Prostate gland (tissue), 2 donors: Measurements from ENCODE around the gene NANOG.

ENCODE experiments used
- POLR2A ChIP-seq: fragments of 450-650 bp; IDR thresholded peaks from one replicate; pipeline ENCODE4 v1.6.1; 2016; ENCODE audit warnings: antibody characterized with exemption, mild to moderate bottlenecking
- TF ChIP-seq, protein P1 (sequence below), 4 experiments: fragments of 200-600 bp in 2 of 4; fragments of 450-650 bp in 2 of 4; sonication (generic) in 2 of 4; IDR thresholded peaks; 1 replicate in 3 of 4; 2 replicates in 1 of 4; pipeline ENCODE4 v1.5.1; 2016 to 2019; ENCODE audit warnings: antibody characterized with exemption in 4 of 4, mild to moderate bottlenecking in 2 of 4, moderate library complexity in 2 of 4

DNA sequence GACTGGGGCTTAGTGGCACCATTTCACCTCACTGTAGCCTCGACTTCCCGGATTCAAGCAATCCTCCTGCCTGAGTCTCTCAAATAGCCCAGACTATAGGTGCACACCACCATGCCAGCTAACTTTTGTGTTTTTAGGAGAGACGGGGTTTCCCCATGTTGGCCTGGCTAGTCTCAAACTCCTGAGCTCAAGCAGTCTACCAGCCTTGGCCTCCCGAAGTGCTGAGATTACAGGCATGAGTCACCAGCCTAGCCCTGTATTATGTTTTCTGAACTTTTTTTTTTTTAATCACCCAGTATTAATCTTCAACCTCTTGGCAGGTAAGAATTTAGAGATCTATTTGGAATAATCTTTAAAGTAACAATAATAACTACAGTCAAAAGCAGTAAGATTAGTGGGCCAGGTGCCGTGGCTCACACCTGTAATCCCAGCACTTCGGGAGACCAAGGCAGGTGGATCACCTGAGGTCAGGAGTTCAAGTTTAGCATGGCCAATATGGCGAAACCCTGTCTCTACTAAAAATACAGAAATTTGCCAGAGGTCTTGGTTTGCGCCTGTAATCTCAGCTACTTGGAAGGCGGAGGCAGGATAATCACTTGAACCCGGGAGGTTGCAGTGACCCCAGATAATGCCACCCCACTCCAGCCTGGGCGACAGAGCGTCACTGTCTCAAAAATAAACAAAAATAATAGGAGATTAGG, 8.6 kb downstream of the NANOG start:
- TF ChIP-seq, protein P1, sequence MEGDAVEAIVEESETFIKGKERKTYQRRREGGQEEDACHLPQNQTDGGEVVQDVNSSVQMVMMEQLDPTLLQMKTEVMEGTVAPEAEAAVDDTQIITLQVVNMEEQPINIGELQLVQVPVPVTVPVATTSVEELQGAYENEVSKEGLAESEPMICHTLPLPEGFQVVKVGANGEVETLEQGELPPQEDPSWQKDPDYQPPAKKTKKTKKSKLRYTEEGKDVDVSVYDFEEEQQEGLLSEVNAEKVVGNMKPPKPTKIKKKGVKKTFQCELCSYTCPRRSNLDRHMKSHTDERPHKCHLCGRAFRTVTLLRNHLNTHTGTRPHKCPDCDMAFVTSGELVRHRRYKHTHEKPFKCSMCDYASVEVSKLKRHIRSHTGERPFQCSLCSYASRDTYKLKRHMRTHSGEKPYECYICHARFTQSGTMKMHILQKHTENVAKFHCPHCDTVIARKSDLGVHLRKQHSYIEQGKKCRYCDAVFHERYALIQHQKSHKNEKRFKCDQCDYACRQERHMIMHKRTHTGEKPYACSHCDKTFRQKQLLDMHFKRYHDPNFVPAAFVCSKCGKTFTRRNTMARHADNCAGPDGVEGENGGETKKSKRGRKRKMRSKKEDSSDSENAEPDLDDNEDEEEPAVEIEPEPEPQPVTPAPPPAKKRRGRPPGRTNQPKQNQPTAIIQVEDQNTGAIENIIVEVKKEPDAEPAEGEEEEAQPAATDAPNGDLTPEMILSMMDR (IDR thresholded peaks at IDR 0.05): no peak
- TF ChIP-seq POLR2A: no peak
